H1 (cell line): ENCODE data around the gene ZNF14. TPM values are rescaled to one million over a fixed set of nuclear protein-coding genes. Genes with fewer than 3 reads are reported as not detected.

Experiments used
- CTCF ChIA-PET: fragments of 300-600 bp; sonication (Branson Sonifier 250); formaldehyde crosslinking; loops from one replicate; lab custom pipeline; 2021; ENCODE audit not compliant: partially characterized antibody; lab: Charles Lee
- POLR2A ChIA-PET: fragments of 300-600 bp; sonication (Branson Sonifier 250); formaldehyde crosslinking; loops from one replicate; lab custom pipeline; 2021; ENCODE audit warnings: inconsistent platforms; ENCODE audit not compliant: partially characterized antibody; lab: Charles Lee
- DNase-seq, 2 experiments: peaks; one replicate each; pipeline versions ENCODE4 v3.0.0 to v3.0.0-alpha.2; 2010 to 2022; ENCODE audit warnings: low spot score in 2 of 2, low read depth in 1 of 2, mixed read lengths in 1 of 2
- FAIRE-seq: peaks from 2 replicates; lab custom pipeline; 2011; peaks lifted over from hg19 to GRCh38; lab: Jason Lieb, UNC
- H2AFZ ChIP-seq: 2 replicates; pipeline ENCODE4 v1.8.1; 2012; ENCODE audit warnings: low read length, inconsistent platforms
- H2AK5ac ChIP-seq: 2 replicates; pipeline ENCODE4 v1.6.1; 2013; ENCODE audit warnings: low read depth, low read length
- H2BK120ac ChIP-seq: replicated peaks from 2 replicates; pipeline ENCODE3; 2013; ENCODE audit warnings: low read depth, low read length, inconsistent platforms
- H2BK12ac ChIP-seq: 2 replicates; pipeline ENCODE4 v1.6.1; 2013; ENCODE audit warnings: low read depth, low read length
- H2BK15ac ChIP-seq: 2 replicates; pipeline ENCODE4 v1.6.1; 2013; ENCODE audit warnings: low read length
- H2BK20ac ChIP-seq: 2 replicates; pipeline ENCODE4 v1.6.1; 2013; ENCODE audit warnings: low read length
- H2BK5ac ChIP-seq: 2 replicates; pipeline ENCODE4 v1.6.1; 2013; ENCODE audit warnings: low read depth, low read length
- H3K14ac ChIP-seq: 2 replicates; pipeline ENCODE4 v1.6.1; 2013; ENCODE audit warnings: inconsistent platforms; ENCODE audit not compliant: insufficient read length
- H3K18ac ChIP-seq: 2 replicates; pipeline ENCODE4 v1.6.1; 2013; ENCODE audit warnings: low read length; ENCODE audit errors: extremely low read depth
- H3K23ac ChIP-seq: 2 replicates; pipeline ENCODE4 v1.6.1; 2013; ENCODE audit warnings: inconsistent platforms; ENCODE audit not compliant: insufficient read length
- H3K23me2 ChIP-seq: 2 replicates; pipeline ENCODE4 v1.6.1; 2013; ENCODE audit warnings: low read depth, low read length
- H3K27ac ChIP-seq: 2 replicates; pipeline ENCODE4 v1.6.1; 2011; ENCODE audit warnings: low read depth, low read length, inconsistent platforms
- H3K27me3 ChIP-seq, 4 experiments: replicated peaks in 1 of 4; 1 replicate in 1 of 4; 2 replicates in 3 of 4; pipeline versions ENCODE4 v1.6.1 to v1.8.1; 2011 to 2013; ENCODE audit warnings: low read length in 3 of 4, mild to moderate bottlenecking in 3 of 4, inconsistent platforms in 2 of 4, mixed read lengths in 2 of 4, moderate library complexity in 1 of 4; ENCODE audit not compliant: control insufficient read depth in 3 of 4, insufficient read depth in 3 of 4; ENCODE audit errors: extremely low read depth in 1 of 4
- H3K36me3 ChIP-seq, 4 experiments: 2 replicates each; pipeline versions ENCODE4 v1.6.1 to v1.8.1; 2011 to 2013; ENCODE audit warnings: mild to moderate bottlenecking in 4 of 4, low read length in 3 of 4, moderate library complexity in 2 of 4, control low read depth in 1 of 4, inconsistent platforms in 1 of 4; ENCODE audit not compliant: insufficient read depth in 4 of 4, control insufficient read depth in 2 of 4
- H3K4ac ChIP-seq: replicated peaks from 2 replicates; pipeline ENCODE3; 2013; ENCODE audit warnings: low read length, low read depth, mixed read lengths, inconsistent platforms; ENCODE audit not compliant: insufficient read length
- H3K4me1 ChIP-seq, 4 experiments: replicated peaks in 1 of 4; 1 replicate in 1 of 4; 2 replicates in 3 of 4; pipeline versions ENCODE4 v1.6.1 to v1.8.1; 2011 to 2013; ENCODE audit warnings: low read length in 3 of 4, inconsistent platforms in 2 of 4, mixed read lengths in 1 of 4; ENCODE audit not compliant: insufficient read depth in 4 of 4, control insufficient read depth in 3 of 4
- H3K4me2 ChIP-seq, 2 experiments: 2 replicates each; pipeline versions ENCODE4 v1.6.1 to v1.8.1; 2011 to 2013; ENCODE audit warnings: low read depth in 2 of 2, low read length in 2 of 2, control low read depth in 1 of 2, inconsistent platforms in 1 of 2, mild to moderate bottlenecking in 1 of 2; ENCODE audit not compliant: insufficient read depth in 1 of 2
- H3K4me3 ChIP-seq, 4 experiments: fragments of 200-600, 300-600 bp in 1 of 4; sonication (generic), shearing (Covaris generic), sonication (Bioruptor Twin) in 1 of 4; 2 replicates each; pipeline versions ENCODE4 v1.5.1 to v1.8.1; 2011 to 2016; ENCODE audit warnings: low read length in 4 of 4, low read depth in 3 of 4, control low read depth in 2 of 4, inconsistent platforms in 2 of 4, mild to moderate bottlenecking in 2 of 4, mixed read lengths in 1 of 4, moderate library complexity in 1 of 4; ENCODE audit not compliant: insufficient read depth in 2 of 4; ENCODE audit errors: extremely low read depth in 1 of 4
- H3K56ac ChIP-seq: replicated peaks from 2 replicates; pipeline ENCODE3; 2013; ENCODE audit warnings: low read depth, mild to moderate bottlenecking, mixed read lengths, low read length, inconsistent platforms; ENCODE audit not compliant: insufficient read length
- H3K79me1 ChIP-seq: 2 replicates; pipeline ENCODE4 v1.6.1; 2013; ENCODE audit warnings: low read depth, low read length, control low read depth
- H3K79me2 ChIP-seq, 2 experiments: 2 replicates each; pipeline versions ENCODE4 v1.6.1 to v1.8.1; 2012 to 2013; ENCODE audit warnings: low read length in 2 of 2, mild to moderate bottlenecking in 2 of 2, inconsistent platforms in 1 of 2; ENCODE audit not compliant: insufficient read depth in 2 of 2, control insufficient read depth in 1 of 2
- H3K9ac ChIP-seq, 4 experiments: replicated peaks in 1 of 4; 1 replicate in 1 of 4; 2 replicates in 3 of 4; pipeline versions ENCODE4 v1.6.1 to v1.8.1; 2011 to 2013; ENCODE audit warnings: low read depth in 3 of 4, low read length in 3 of 4, control low read depth in 2 of 4, mild to moderate bottlenecking in 2 of 4, moderate library complexity in 2 of 4, inconsistent platforms in 1 of 4; ENCODE audit errors: extremely low read depth in 1 of 4
- H3K9me3 ChIP-seq, 2 experiments: 2 replicates each; pipeline versions ENCODE4 v1.6.1 to v1.8.1; 2012 to 2013; ENCODE audit warnings: mild to moderate bottlenecking in 2 of 2, moderate library complexity in 2 of 2, control low read depth in 1 of 2, inconsistent platforms in 1 of 2, low read depth in 1 of 2, low read length in 1 of 2, mixed read lengths in 1 of 2; ENCODE audit not compliant: insufficient read depth in 2 of 2
- H4K20me1 ChIP-seq, 2 experiments: replicated peaks in 1 of 2; 2 replicates each; pipeline versions ENCODE3 to v1.8.1; 2011 to 2013; ENCODE audit warnings: inconsistent platforms in 2 of 2, low read length in 2 of 2, mild to moderate bottlenecking in 1 of 2; ENCODE audit not compliant: insufficient read depth in 2 of 2, control insufficient read depth in 1 of 2
- H4K5ac ChIP-seq: 2 replicates; pipeline ENCODE4 v1.6.1; 2013; ENCODE audit warnings: low read length, low read depth, mixed read lengths, inconsistent platforms; ENCODE audit not compliant: insufficient read length
- H4K8ac ChIP-seq: 2 replicates; pipeline ENCODE4 v1.8.0; 2013; ENCODE audit warnings: mild to moderate bottlenecking, moderate library complexity, low read length, inconsistent platforms; ENCODE audit not compliant: insufficient read depth; ENCODE audit errors: extremely low read depth
- H4K91ac ChIP-seq: replicated peaks from 2 replicates; pipeline ENCODE3; 2013; ENCODE audit warnings: low read length, mixed read lengths, inconsistent platforms; ENCODE audit not compliant: insufficient read length
- ASH2L ChIP-seq: fragments of 200-600, 300-600 bp; sonication (generic); IDR thresholded peaks from one replicate; pipeline ENCODE4 v1.7.1; 2017; ENCODE audit warnings: low read length
- BCL11A ChIP-seq, 2 experiments: IDR thresholded peaks; one replicate each; pipeline ENCODE4 v1.6.1; 2011; ENCODE audit warnings: low read depth in 2 of 2, low read length in 2 of 2, mild to moderate bottlenecking in 2 of 2
- BRCA1 ChIP-seq: IDR thresholded peaks from 2 replicates; pipeline ENCODE4 v1.6.1; 2012; ENCODE audit warnings: low read depth, low read length, improper control_type of control experiment
- EZH2 ChIP-seq: fragments of 200-600 bp; sonication (generic); IDR thresholded peaks from 2 replicates; pipeline ENCODE4 v1.7.1; 2012; ENCODE audit warnings: low read depth, mild to moderate bottlenecking, moderate library complexity, low read length, inconsistent platforms; ENCODE audit not compliant: severe bottlenecking
- KDM1A ChIP-seq: fragments of 200-600, 300-600 bp; sonication (generic); IDR thresholded peaks from 2 replicates; pipeline ENCODE4 v1.7.1; 2016; ENCODE audit warnings: mild to moderate bottlenecking, low read length, borderline replicate concordance
- MAFK ChIP-seq: IDR thresholded peaks from 2 replicates; pipeline ENCODE4 v1.6.1; 2012; ENCODE audit warnings: low read depth, mild to moderate bottlenecking, improper control_type of control experiment, low read length
- NANOG ChIP-seq: IDR thresholded peaks from 2 replicates; pipeline ENCODE4 v1.6.1; 2011; ENCODE audit warnings: low read length, low read depth, mild to moderate bottlenecking, inconsistent platforms; ENCODE audit not compliant: insufficient read depth, poor library complexity, severe bottlenecking
- NRF1 ChIP-seq: IDR thresholded peaks from 2 replicates; pipeline ENCODE4 v1.6.1; 2011; ENCODE audit warnings: mild to moderate bottlenecking, low read depth, low read length, improper control_type of control experiment
- POLR2AphosphoS5 ChIP-seq: IDR thresholded peaks from 2 replicates; pipeline ENCODE4 v1.6.1; 2011; ENCODE audit warnings: low read depth, low read length
- RBBP5 ChIP-seq: IDR thresholded peaks from 2 replicates; pipeline ENCODE4 v1.7.1; 2012; ENCODE audit warnings: low read depth, mild to moderate bottlenecking, inconsistent platforms, low read length, moderate library complexity, borderline replicate concordance
- RFX5 ChIP-seq: IDR thresholded peaks from 2 replicates; pipeline ENCODE4 v1.6.1; 2011; ENCODE audit warnings: low read depth, low read length, improper control_type of control experiment, borderline replicate concordance
- SP1 ChIP-seq: IDR thresholded peaks from 2 replicates; pipeline ENCODE4 v1.6.1; 2011; ENCODE audit warnings: low read depth, low read length
- SRF ChIP-seq: IDR thresholded peaks from 2 replicates; pipeline ENCODE4 v1.6.1; 2011; ENCODE audit warnings: mild to moderate bottlenecking, low read depth, low read length, moderate library complexity
- SUZ12 ChIP-seq: fragments of 200-600 bp; sonication (generic); IDR thresholded peaks from 2 replicates; pipeline ENCODE4 v1.6.1; 2012; ENCODE audit warnings: mild to moderate bottlenecking, inconsistent platforms, low read length, moderate library complexity, mixed read lengths
- TAF1 ChIP-seq: IDR thresholded peaks from 2 replicates; pipeline ENCODE4 v1.6.1; 2011; ENCODE audit warnings: mild to moderate bottlenecking, low read depth, low read length
- YY1 ChIP-seq: IDR thresholded peaks from 2 replicates; pipeline ENCODE4 v1.6.1; 2011; ENCODE audit warnings: low read depth, mild to moderate bottlenecking, low read length
- WGBS, 2 experiments: shearing (Covaris generic) in 1 of 2; methylation state at CpG; one replicate each; pipeline versions ENCODE4 v1.1.6 to v1.1.7; 2013 to 2015; ENCODE audit warnings: low lambda C conversion rate in 2 of 2, mixed read lengths in 2 of 2, inconsistent platforms in 1 of 2, low coverage in 1 of 2, missing lambda C conversion rate in 1 of 2; ENCODE audit not compliant: insufficient replicate concordance in 2 of 2, insufficient coverage in 1 of 2, insufficient read length in 1 of 2; ENCODE audit errors: extremely low coverage in 1 of 2, missing lambda C conversion rate in 1 of 2; 5-methylcytosine and 5-hydroxymethylcytosine counted together
- polyA plus RNA-seq, 7 experiments: library from polyadenylated mRNA; depleted of rRNA in 3 of 7; stranded (reverse) in 5 of 7; unstranded in 2 of 7; fragments of >200 nt in 5 of 7; fragments of 200-250 nt in 2 of 7; gene quantifications; 1 replicate in 5 of 7; 2 replicates in 1 of 7; 4 replicates in 1 of 7; pipeline versions ENCODE4 v1.2.1 to v1.2.3, GENCODE V29; 2011 to 2013; ENCODE audit warnings: missing spikeins in 2 of 7, mixed read lengths in 2 of 7
- total RNA-seq: library from RNA; stranded (reverse); fragmentation: NEBNext Ultra II Directional; extraction: Animal tissue kit (Norgen Biotek cat#: 25700); gene quantifications from 2 replicates; pipeline ENCODE4 v1.2.1, GENCODE V29; 2021

The ZNF14 gene
- total and polyA plus RNA-seq, 2 of the 8 experiments (the other 6 are each of a cell fraction or from before 2014, with no cell fraction given) = 1.00 to 7.4 TPM

GRCh38 chr19:19710506-19710905, 22.4 kb downstream of the ZNF14 start:
- Histone ChIP-seq H3K23me2 (no peaks in the 10 kb centered on the region), H3K9me3 (peaks cover 74 to 80% of the 10 kb centered on the region in 2 experiments), H3K18ac (no peak overlapping the region), H3K4ac (no peak overlapping the region), H2AFZ (no peak overlapping the region), H3K4me1 (no peaks in the 10 kb centered on the region), H4K8ac (no peak overlapping the region), H3K27ac (no peak overlapping the region), H3K9ac (no peak overlapping the region), H2BK12ac (no peak overlapping the region), H3K4me2 (no peak overlapping the region), H2BK5ac (no peak overlapping the region), H3K79me2 (no peaks in the 10 kb centered on the region), H4K5ac (no peak overlapping the region), H2BK20ac (no peak overlapping the region), H4K91ac (no peak overlapping the region), H2BK120ac (no peak overlapping the region), H2AK5ac (no peak overlapping the region), H3K23ac (no peak overlapping the region), H3K4me3 (0 out of 8 replicates have a peak overlapping the region, but pooled peaks of 1 of the 4 experiments have one; percentile 2), H3K56ac (no peak overlapping the region), H3K79me1 (no peaks in the 10 kb centered on the region; the same call in 1 of the 2 replicates), H3K36me3 (peaks cover 10 to 64% (median 33%) of the 10 kb centered on the region in 4 experiments), H3K27me3 (no peaks in the 10 kb centered on the region), H2BK15ac (no peak overlapping the region), H4K20me1 (no peaks in the 10 kb centered on the region), H3K14ac (no peak overlapping the region)
- ChIA-PET POLR2A (no interaction called here), CTCF (no interaction called here)
- 87% methylated on average over 2 of the region's 2 CpGs; no CpG with 5 or more reads in 1 of the 2 experiments for WGBS, 2 experiments
- no peak for FAIRE-seq
- no peak for DNase-seq
- TF ChIP-seq KDM1A (no peak), SP1 (no peak), YY1 (no peak), TAF1 (no peak), NANOG (no peak), SRF (no peak), MAFK (no peak), EZH2 (no peak), NRF1 (no peak), POLR2AphosphoS5 (no peak), RBBP5 (no peak), ASH2L (no peak), RFX5 (no peak), SUZ12 (no peak), BRCA1 (no peak), BCL11A (IDR thresholded peaks at IDR 0.05; ENCODE audit: low read depth in 2 of 2, low read length in 2 of 2) (no peak)
